ENCODE results near the gene FCF1.

GRCh38 chr14:74673768-74674167, 39.2 kb upstream of the FCF1 start:
- TF ChIP-seq CTCF (IDR thresholded peaks at IDR 0.05; ENCODE audit: low read depth, low read length, poor library complexity, severe bottlenecking) (no peak), EZH2phosphoT487 (IDR thresholded peaks at IDR 0.05; ENCODE audit: borderline replicate concordance, low read length) (no peak)

All from DOHH2 (cell line).